Progenitor cell of endocrine pancreas (in vitro differentiated cells): ENCODE data around the gene MKRN1. TPM values are rescaled to one million over a fixed set of nuclear protein-coding genes. Genes with fewer than 3 reads are reported as not detected.
"Not testable (repeated sequence)": the region's sequence is repeated elsewhere in the genome, so short reads cannot be mapped to it uniquely, and the experiment has no call there.

Experiments used
- DNase-seq: peaks from one replicate; pipeline ENCODE4 v3.0.0; 2021; ENCODE audit warnings: low spot score; ENCODE audit not compliant: unreplicated experiment
- H3K27ac Mint-ChIP-seq: 2 replicates; pipeline ENCODE4 v1.8.0; 2021; ENCODE audit warnings: mild to moderate bottlenecking, moderate library complexity, mixed read lengths
- H3K27me3 Mint-ChIP-seq: 2 replicates; pipeline ENCODE4 v1.8.0; 2021; ENCODE audit warnings: mixed read lengths
- H3K36me3 Mint-ChIP-seq: 2 replicates; pipeline ENCODE4 v1.8.0; 2022; ENCODE audit warnings: mixed read lengths; ENCODE audit not compliant: insufficient read depth
- H3K4me1 Mint-ChIP-seq: 2 replicates; pipeline ENCODE4 v1.8.0; 2021; ENCODE audit warnings: low read depth, mixed read lengths
- H3K4me3 Mint-ChIP-seq: 2 replicates; pipeline ENCODE4 v1.8.0; 2021; ENCODE audit warnings: low read depth, mild to moderate bottlenecking, moderate library complexity, mixed read lengths
- H3K9me3 Mint-ChIP-seq: 2 replicates; pipeline ENCODE4 v1.8.0; 2021; ENCODE audit warnings: low read depth, mixed read lengths
- CTCF ChIP-seq: fragments of 200-600 bp; sonication (generic); IDR thresholded peaks from one replicate; pipeline ENCODE4 v1.5.0; 2021; ENCODE audit warnings: antibody characterized with exemption, mild to moderate bottlenecking; ENCODE audit not compliant: unreplicated experiment
- total RNA-seq: library from RNA; stranded (reverse); gene quantifications from 2 replicates; pipeline ENCODE4 v1.2.1, GENCODE V29; 2021

MKRN1 gene
- total RNA-seq, 1 donor from 2014 or later = 99.4 TPM

- Mint-ChIP-seq H3K27ac (no peak overlapping the region), H3K9me3 (no peaks in the 10 kb centered on the region)
Observed at GRCh38 chr7:140426130-140426529, 53.2 kb downstream of the MKRN1 start.

GRCh38 chr7:140425718-140426117 lies 53.6 kb downstream of the MKRN1 start:
- Mint-ChIP-seq H3K27me3 (no peaks in the 10 kb centered on the region), H3K9me3 (no peaks in the 10 kb centered on the region), H3K4me1 (no peaks in the 10 kb centered on the region), H3K4me3 (no peak overlapping the region), H3K36me3 (peaks cover 6% of the 10 kb centered on the region), H3K27ac (no peak overlapping the region)
- no peak for TF ChIP-seq CTCF
- no peak for DNase-seq

More at GRCh38 chr7:140426130-140426529, 53.2 kb downstream of the MKRN1 start:
- Mint-ChIP-seq H3K4me1 (no peaks in the 10 kb centered on the region), H3K36me3 (peaks cover 8% of the 10 kb centered on the region), H3K27me3 (no peaks in the 10 kb centered on the region), H3K4me3 (no peak overlapping the region)
- no peak for DNase-seq
- no peak for TF ChIP-seq CTCF

GRCh38 chr7:140423501-140423900 lies 55.8 kb downstream of the MKRN1 start:
- no peaks in the 10 kb centered on the region for H3K4me1 Mint-ChIP-seq
- H3K4me3 Mint-ChIP-seq = no peak overlapping the region
- peaks cover 3% of the 10 kb centered on the region for H3K36me3 Mint-ChIP-seq
- no peak overlapping the region for H3K27ac Mint-ChIP-seq
- DNase-seq = no peak
- no peaks in the 10 kb centered on the region for H3K27me3 Mint-ChIP-seq
- H3K9me3 Mint-ChIP-seq = no peaks in the 10 kb centered on the region
- TF ChIP-seq CTCF = no peak

GRCh38 chr7:140421521-140421920 lies 57.8 kb downstream of the MKRN1 start:
- no peaks in the 10 kb centered on the region for H3K27me3 Mint-ChIP-seq
- H3K4me3 Mint-ChIP-seq = no peak overlapping the region
- no peak for TF ChIP-seq CTCF
- no peaks in the 10 kb centered on the region for H3K9me3 Mint-ChIP-seq
- H3K36me3 Mint-ChIP-seq = peaks cover 3% of the 10 kb centered on the region
- H3K27ac Mint-ChIP-seq = no peak overlapping the region
- H3K4me1 Mint-ChIP-seq = peaks cover 6% of the 10 kb centered on the region
- no peak for DNase-seq

- H3K27me3 Mint-ChIP-seq = no peaks in the 10 kb centered on the region
- no peak overlapping the region for H3K27ac Mint-ChIP-seq
- DNase-seq = no peak
- no peak for TF ChIP-seq CTCF
- no peaks in the 10 kb centered on the region for H3K9me3 Mint-ChIP-seq
- H3K4me1 Mint-ChIP-seq = peaks cover 21% of the 10 kb centered on the region
- H3K4me3 Mint-ChIP-seq = no peak overlapping the region
- H3K36me3 Mint-ChIP-seq = peaks cover 6% of the 10 kb centered on the region
Observed at GRCh38 chr7:140418653-140419052, 60.7 kb downstream of the MKRN1 start.

- not testable (repeated sequence) for H3K36me3 Mint-ChIP-seq, H3K4me3 Mint-ChIP-seq, H3K27me3 Mint-ChIP-seq, H3K9me3 Mint-ChIP-seq, DNase-seq
- peaks cover 21% of the 10 kb centered on the region for H3K4me1 Mint-ChIP-seq
- peak overlapping the region; percentile 80 for H3K27ac Mint-ChIP-seq
Observed at GRCh38 chr7:140418156-140418472, 61.2 kb downstream of the MKRN1 start.
